ENCODE measurements around the gene DDA1. TPM values are rescaled to one million over a fixed set of nuclear protein-coding genes. Genes with fewer than 3 reads are reported as not detected.

Gene DDA1
- total and polyA plus RNA-seq, 9 of the 15 experiments (the other 6 are each of a cell fraction or from before 2014, with no cell fraction given), result 1.4 to 83.8 (median 33.8) TPM

DNA sequence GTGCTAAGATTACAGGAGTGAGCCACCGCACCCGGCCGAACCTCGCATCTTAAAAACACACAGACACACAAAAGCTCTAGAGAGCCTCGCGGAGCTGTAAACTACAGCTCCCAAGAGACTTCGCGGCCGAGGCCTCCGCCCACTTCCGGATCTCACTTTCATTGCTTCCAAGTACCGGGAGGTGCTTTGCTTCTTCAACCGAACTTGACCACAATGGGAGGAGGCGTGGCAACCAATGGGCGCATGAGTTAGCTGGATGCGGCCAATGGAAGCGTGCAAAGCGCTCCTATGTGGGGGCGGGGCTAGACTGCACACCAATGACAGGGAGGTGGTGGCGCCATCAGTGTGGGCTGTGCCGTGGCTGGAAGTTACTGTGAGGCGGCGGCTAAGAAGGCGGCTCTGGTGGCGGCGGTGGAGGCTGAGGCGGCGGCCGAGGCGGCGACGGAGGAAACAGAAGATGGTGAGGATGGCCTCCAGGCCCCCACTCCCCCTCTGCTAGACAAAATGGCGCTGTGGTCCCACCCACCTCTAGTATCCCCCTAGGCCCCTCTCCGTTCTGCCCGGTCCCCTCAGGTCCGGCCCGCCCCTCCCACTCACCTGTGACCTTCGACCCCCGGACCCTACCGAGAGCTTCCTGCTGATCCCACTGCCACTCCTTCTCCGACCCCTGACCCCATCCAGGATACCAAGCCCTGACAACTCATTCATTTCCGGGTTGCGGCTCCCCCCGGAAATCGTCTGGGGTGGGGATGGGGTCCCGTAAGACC, at the start of gene DDA1 (continued):
- TF ChIP-seq ZNF121 (CRISPR knock-in tag; conservative IDR thresholded peaks at IDR 0.05), result no peak
- no peak for TF ChIP-seq TAF15 (IDR thresholded peaks at IDR 0.05; ENCODE audit: low read depth, low read length)
- no peak for TF ChIP-seq FOXJ3 (CRISPR knock-in tag; IDR thresholded peaks at IDR 0.05)
- TF ChIP-seq ETS1 (conservative IDR thresholded peaks at IDR 0.05; ENCODE audit: control insufficient read depth, low read depth, low read length), result peak; percentile 84
- no peak for TF ChIP-seq ZNF707 (CRISPR knock-in tag; conservative IDR thresholded peaks at IDR 0.05)
- TF ChIP-seq RBBP5 (IDR thresholded peaks at IDR 0.05; ENCODE audit: borderline replicate concordance, insufficient read depth, low read length, poor library complexity, severe bottlenecking), result no peak
- no peak for TF ChIP-seq PTRF (tag; IDR thresholded peaks at IDR 0.05)
- no peak for TF ChIP-seq NCOA1 (IDR thresholded peaks at IDR 0.05; ENCODE audit: low read depth)
- no peak for TF ChIP-seq ZNF3 (CRISPR knock-in tag; IDR thresholded peaks at IDR 0.05)
- no peak for TF ChIP-seq MTA1 (IDR thresholded peaks at IDR 0.05; ENCODE audit: borderline replicate concordance)
- TF ChIP-seq E2F3 (CRISPR knock-in tag; IDR thresholded peaks at IDR 0.05), result no peak
- TF ChIP-seq, protein P1, sequence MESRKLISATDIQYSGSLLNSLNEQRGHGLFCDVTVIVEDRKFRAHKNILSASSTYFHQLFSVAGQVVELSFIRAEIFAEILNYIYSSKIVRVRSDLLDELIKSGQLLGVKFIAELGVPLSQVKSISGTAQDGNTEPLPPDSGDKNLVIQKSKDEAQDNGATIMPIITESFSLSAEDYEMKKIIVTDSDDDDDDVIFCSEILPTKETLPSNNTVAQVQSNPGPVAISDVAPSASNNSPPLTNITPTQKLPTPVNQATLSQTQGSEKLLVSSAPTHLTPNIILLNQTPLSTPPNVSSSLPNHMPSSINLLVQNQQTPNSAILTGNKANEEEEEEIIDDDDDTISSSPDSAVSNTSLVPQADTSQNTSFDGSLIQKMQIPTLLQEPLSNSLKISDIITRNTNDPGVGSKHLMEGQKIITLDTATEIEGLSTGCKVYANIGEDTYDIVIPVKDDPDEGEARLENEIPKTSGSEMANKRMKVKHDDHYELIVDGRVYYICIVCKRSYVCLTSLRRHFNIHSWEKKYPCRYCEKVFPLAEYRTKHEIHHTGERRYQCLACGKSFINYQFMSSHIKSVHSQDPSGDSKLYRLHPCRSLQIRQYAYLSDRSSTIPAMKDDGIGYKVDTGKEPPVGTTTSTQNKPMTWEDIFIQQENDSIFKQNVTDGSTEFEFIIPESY (CRISPR knock-in tag; IDR thresholded peaks at IDR 0.05), result no peak
- TF ChIP-seq CBX3 (IDR thresholded peaks at IDR 0.05; ENCODE audit: borderline replicate concordance in 1 of 2, low read length in 2 of 2), result no peak
- 0 out of 2 replicates have a peak, but pooled peaks have one; percentile 1 for TF ChIP-seq NFE2 (IDR thresholded peaks at IDR 0.05; ENCODE audit: low read depth)
- no peak for TF ChIP-seq HLTF (IDR thresholded peaks at IDR 0.05)
- TF ChIP-seq MTA2 (IDR thresholded peaks at IDR 0.05; ENCODE audit: low read depth), result peak; percentile 74
- 0 out of 2 replicates have a peak, but pooled peaks have one; percentile 20 for TF ChIP-seq BCOR (IDR thresholded peaks at IDR 0.05)
- TF ChIP-seq ETV5 (CRISPR knock-in tag; IDR thresholded peaks at IDR 0.05; ENCODE audit: low read depth), result no peak; the same call in 1 of the 2 replicates
- peak in 1 of 2 experiments; percentile 40; a peak in 3 of 4 replicates for TF ChIP-seq SIN3A (IDR thresholded peaks at IDR 0.05; ENCODE audit: borderline replicate concordance in 2 of 2, control insufficient read depth in 1 of 2, low read depth in 2 of 2, low read length in 2 of 2)
- peak; percentile 93 for TF ChIP-seq ZNF143 (CRISPR knock-in tag; IDR thresholded peaks at IDR 0.05)
- TF ChIP-seq ZNF584 (CRISPR knock-in tag; IDR thresholded peaks at IDR 0.05; ENCODE audit: low read depth), result peak; percentile 9; the same call in 1 of the 2 replicates
- no peak for TF ChIP-seq SRF (CRISPR knock-in tag; IDR thresholded peaks at IDR 0.05)
- peak; percentile 94 for TF ChIP-seq HCFC1 (IDR thresholded peaks at IDR 0.05; ENCODE audit: low read depth, low read length)
- TF ChIP-seq NCOA4 (IDR thresholded peaks at IDR 0.05; ENCODE audit: partially characterized antibody), result no peak
- TF ChIP-seq KAT2B (IDR thresholded peaks at IDR 0.05; ENCODE audit: low read depth, low read length), result no peak
- peak in 1 of 2 experiments; percentile 46; a peak in 1 of 4 replicates for TF ChIP-seq TEAD1 (CRISPR knock-in tag; IDR thresholded peaks at IDR 0.05)

Measured in K562 (cell line).